OCI-LY1 (cell line): ENCODE results near the gene CBLL2.

Source experiments
- H2AFZ ChIP-seq: fragments of 200-600 bp; sonication (generic), shearing (Covaris generic); 2 replicates; pipeline ENCODE4 v1.6.0; 2014; ENCODE audit warnings: antibody characterized with exemption, mild to moderate bottlenecking, low read length
- H3F3A ChIP-seq: fragments of 200-600 bp; sonication (generic), shearing (Covaris generic); 2 replicates; pipeline ENCODE4 v1.6.0; 2014; ENCODE audit warnings: mild to moderate bottlenecking, antibody characterized with exemption, low read length, moderate library complexity; ENCODE audit not compliant: insufficient read depth
- H3K27ac ChIP-seq: fragments of 200-600 bp; sonication (generic); 2 replicates; pipeline ENCODE4 v1.5.1; 2014; ENCODE audit warnings: low read length, mixed run types, mild to moderate bottlenecking, low read depth; ENCODE audit not compliant: poor library complexity, severe bottlenecking
- H3K27me3 ChIP-seq: fragments of 200-600 bp; sonication (generic); 2 replicates; pipeline ENCODE4 v1.6.0; 2014; ENCODE audit warnings: antibody characterized with exemption, mild to moderate bottlenecking, low read length, moderate library complexity; ENCODE audit not compliant: insufficient read depth
- H3K36me3 ChIP-seq: fragments of 200-600 bp; sonication (generic); 2 replicates; pipeline ENCODE4 v1.6.1; 2014; ENCODE audit warnings: mild to moderate bottlenecking, antibody characterized with exemption, low read length, moderate library complexity, mixed read lengths; ENCODE audit not compliant: insufficient read depth
- H3K4me1 ChIP-seq: fragments of 200-600 bp; sonication (generic); 2 replicates; pipeline ENCODE4 v1.5.1; 2014; ENCODE audit warnings: mild to moderate bottlenecking, low read length, moderate library complexity; ENCODE audit not compliant: insufficient read depth, severe bottlenecking
- H3K4me2 ChIP-seq: fragments of 200-600 bp; sonication (generic), shearing (Covaris generic); 2 replicates; pipeline ENCODE4 v1.6.1; 2014; ENCODE audit warnings: low read length
- H3K4me3 ChIP-seq: fragments of 200-600 bp; sonication (generic); 2 replicates; pipeline ENCODE4 v1.5.1; 2014; ENCODE audit warnings: low read length, low read depth, mild to moderate bottlenecking, mixed read lengths; ENCODE audit not compliant: poor library complexity, severe bottlenecking
- H3K79me2 ChIP-seq: fragments of 200-600 bp; shearing (Covaris generic); 2 replicates; pipeline ENCODE4 v1.6.1; 2016; ENCODE audit warnings: mixed run types, low read length, mixed read lengths; ENCODE audit not compliant: insufficient read depth
- H3K9ac ChIP-seq: fragments of 200-600 bp; sonication (generic), shearing (Covaris generic); 2 replicates; pipeline ENCODE4 v1.6.1; 2014; ENCODE audit warnings: mild to moderate bottlenecking, low read length, mixed read lengths
- H3K9me2 ChIP-seq: fragments of 200-600 bp; sonication (generic), shearing (Covaris generic); 2 replicates; pipeline ENCODE4 v1.6.1; 2014; ENCODE audit warnings: low read depth, mild to moderate bottlenecking, low read length, mixed read lengths
- H3K9me3 ChIP-seq: fragments of 200-600 bp; shearing (Covaris generic); 2 replicates; pipeline ENCODE4 v1.6.1; 2014; ENCODE audit warnings: low read length, mixed read lengths
- H4K20me1 ChIP-seq: fragments of 200-600 bp; sonication (generic), shearing (Covaris generic); 2 replicates; pipeline ENCODE4 v1.6.0; 2016; ENCODE audit warnings: mild to moderate bottlenecking, low read length; ENCODE audit not compliant: insufficient read depth
- CTCF ChIP-seq: fragments of 200-600 bp; sonication (generic), shearing (Covaris generic); IDR thresholded peaks from 2 replicates; pipeline ENCODE4 v1.5.1; 2017; ENCODE audit warnings: mild to moderate bottlenecking, antibody characterized with exemption, low read length, moderate library complexity, mixed read lengths
- EZH2 ChIP-seq: fragments of 200-600 bp; sonication (generic), shearing (Covaris generic); IDR thresholded peaks from 2 replicates; pipeline ENCODE4 v1.8.0; 2017; ENCODE audit warnings: borderline replicate concordance, mixed run types, mild to moderate bottlenecking, antibody characterized with exemption, low read length, moderate library complexity, mixed read lengths

CBLL2 gene

GRCh38 chrX:22314211-22314610 is 41.5 kb downstream of the CBLL2 start:
- Histone ChIP-seq H3K9ac (no peak overlapping the region), H3K27ac (no peak overlapping the region)

GRCh38 chrX:22314692-22315091 is 42.0 kb downstream of the CBLL2 start:
- H3K79me2 ChIP-seq, result no peaks in the 10 kb centered on the region
- no peak for TF ChIP-seq CTCF
- H3K4me1 ChIP-seq, result no peaks in the 10 kb centered on the region
- no peaks in the 10 kb centered on the region for H3K9me2 ChIP-seq
- H3K27ac ChIP-seq, result no peak overlapping the region
- H3K4me3 ChIP-seq, result no peak overlapping the region
- no peak overlapping the region for H3K9ac ChIP-seq
- no peak overlapping the region for H2AFZ ChIP-seq
- H3K4me2 ChIP-seq, result no peak overlapping the region
- H3K9me3 ChIP-seq, result no peaks in the 10 kb centered on the region
- H4K20me1 ChIP-seq, result no peaks in the 10 kb centered on the region
- H3K36me3 ChIP-seq, result no peaks in the 10 kb centered on the region
- no peaks in the 10 kb centered on the region for H3F3A ChIP-seq
- no peaks in the 10 kb centered on the region for H3K27me3 ChIP-seq

More at GRCh38 chrX:22314211-22314610, 41.5 kb downstream of the CBLL2 start:
- H3K9me2 ChIP-seq, result no peaks in the 10 kb centered on the region
- H4K20me1 ChIP-seq, result no peaks in the 10 kb centered on the region
- no peaks in the 10 kb centered on the region for H3F3A ChIP-seq
- no peaks in the 10 kb centered on the region for H3K27me3 ChIP-seq
- no peaks in the 10 kb centered on the region for H3K4me1 ChIP-seq
- no peaks in the 10 kb centered on the region for H3K36me3 ChIP-seq
- H3K9me3 ChIP-seq, result no peaks in the 10 kb centered on the region
- H3K79me2 ChIP-seq, result no peaks in the 10 kb centered on the region
- no peak for TF ChIP-seq EZH2
- no peak for TF ChIP-seq CTCF
- no peak overlapping the region for H3K4me2 ChIP-seq
- no peak overlapping the region for H2AFZ ChIP-seq
- H3K4me3 ChIP-seq, result no peak overlapping the region

- Histone ChIP-seq H3K27ac (no peak overlapping the region), H3K79me2 (no peaks in the 10 kb centered on the region), H3K27me3 (no peaks in the 10 kb centered on the region), H3K4me2 (no peak overlapping the region), H2AFZ (no peak overlapping the region), H3K9me3 (no peaks in the 10 kb centered on the region), H3K36me3 (no peaks in the 10 kb centered on the region), H3F3A (no peaks in the 10 kb centered on the region), H4K20me1 (no peaks in the 10 kb centered on the region), H3K4me3 (no peak overlapping the region), H3K4me1 (no peaks in the 10 kb centered on the region), H3K9ac (no peak overlapping the region), H3K9me2 (no peaks in the 10 kb centered on the region)
- TF ChIP-seq EZH2, result no peak
- no peak for TF ChIP-seq CTCF
Observed at GRCh38 chrX:22315151-22315550, 42.4 kb downstream of the CBLL2 start.
